LNCaP clone FGC (cell line): ENCODE data around the gene EIF3B.
"Not testable (repeated sequence)": the region's sequence is repeated elsewhere in the genome, so short reads cannot be mapped to it uniquely, and the experiment has no call there.

Experiments used
- DNase-seq: peaks from one replicate; pipeline ENCODE4 v3.0.0-alpha.2; 2011; ENCODE audit warnings: low read depth
- H3K4me3 ChIP-seq: 2 replicates; pipeline ENCODE4 v1.5.1; 2011; ENCODE audit warnings: mild to moderate bottlenecking, low read depth, low read length, control low read depth
- TF ChIP-seq, protein P1 (sequence below): IDR thresholded peaks from 2 replicates; pipeline ENCODE4 v1.5.1; 2012; ENCODE audit warnings: mild to moderate bottlenecking; ENCODE audit not compliant: control insufficient read depth, insufficient read depth; ENCODE audit errors: extremely low read depth

The EIF3B gene

DNA sequence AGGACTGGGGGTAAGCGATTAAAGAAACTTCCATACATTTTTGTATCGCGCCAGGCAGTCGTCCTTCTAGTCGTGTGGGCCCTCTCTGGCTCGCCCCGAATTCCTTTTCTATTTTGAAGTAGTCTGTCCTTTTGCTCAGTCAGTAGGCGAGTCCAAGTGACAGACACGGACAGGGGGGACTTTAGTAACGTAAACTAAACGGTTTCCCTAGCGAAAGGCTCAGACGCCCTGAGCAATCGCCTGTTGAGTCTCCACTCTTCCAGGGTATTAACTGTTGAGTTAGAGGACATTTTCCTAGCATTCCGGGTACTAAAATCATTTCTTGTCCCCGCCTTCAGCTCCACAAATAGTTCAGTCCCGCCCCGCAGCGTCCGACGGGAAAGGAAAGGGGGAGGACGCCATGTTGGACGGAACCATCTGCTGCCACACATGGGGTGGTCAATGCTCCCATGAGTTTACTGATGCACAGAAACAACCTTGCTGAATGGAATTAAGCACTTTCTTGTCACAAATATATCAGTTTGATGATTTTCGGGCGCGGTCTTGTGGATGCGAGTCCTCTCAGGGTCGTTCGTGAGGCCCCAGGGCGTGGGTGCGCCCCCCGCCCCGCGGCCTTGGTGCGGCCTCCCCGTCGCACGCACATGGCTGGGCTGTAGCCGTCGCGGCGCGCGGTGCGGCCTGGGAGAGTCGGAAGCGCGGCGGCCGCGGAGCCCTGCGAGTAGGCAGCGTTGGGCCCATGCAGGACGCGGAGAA, at the start of gene EIF3B:
Gene EIF3B (plus strand): TSS at position 642 of the 753 bp plus-strand sequence. CDS start 95 bp downstream, at position 737.
- H3K4me3 ChIP-seq = peak within 1 kb of the TSS; percentile 77
- peak; percentile 87 for DNase-seq
- TF ChIP-seq, protein P1, sequence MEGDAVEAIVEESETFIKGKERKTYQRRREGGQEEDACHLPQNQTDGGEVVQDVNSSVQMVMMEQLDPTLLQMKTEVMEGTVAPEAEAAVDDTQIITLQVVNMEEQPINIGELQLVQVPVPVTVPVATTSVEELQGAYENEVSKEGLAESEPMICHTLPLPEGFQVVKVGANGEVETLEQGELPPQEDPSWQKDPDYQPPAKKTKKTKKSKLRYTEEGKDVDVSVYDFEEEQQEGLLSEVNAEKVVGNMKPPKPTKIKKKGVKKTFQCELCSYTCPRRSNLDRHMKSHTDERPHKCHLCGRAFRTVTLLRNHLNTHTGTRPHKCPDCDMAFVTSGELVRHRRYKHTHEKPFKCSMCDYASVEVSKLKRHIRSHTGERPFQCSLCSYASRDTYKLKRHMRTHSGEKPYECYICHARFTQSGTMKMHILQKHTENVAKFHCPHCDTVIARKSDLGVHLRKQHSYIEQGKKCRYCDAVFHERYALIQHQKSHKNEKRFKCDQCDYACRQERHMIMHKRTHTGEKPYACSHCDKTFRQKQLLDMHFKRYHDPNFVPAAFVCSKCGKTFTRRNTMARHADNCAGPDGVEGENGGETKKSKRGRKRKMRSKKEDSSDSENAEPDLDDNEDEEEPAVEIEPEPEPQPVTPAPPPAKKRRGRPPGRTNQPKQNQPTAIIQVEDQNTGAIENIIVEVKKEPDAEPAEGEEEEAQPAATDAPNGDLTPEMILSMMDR = no peak

DNA sequence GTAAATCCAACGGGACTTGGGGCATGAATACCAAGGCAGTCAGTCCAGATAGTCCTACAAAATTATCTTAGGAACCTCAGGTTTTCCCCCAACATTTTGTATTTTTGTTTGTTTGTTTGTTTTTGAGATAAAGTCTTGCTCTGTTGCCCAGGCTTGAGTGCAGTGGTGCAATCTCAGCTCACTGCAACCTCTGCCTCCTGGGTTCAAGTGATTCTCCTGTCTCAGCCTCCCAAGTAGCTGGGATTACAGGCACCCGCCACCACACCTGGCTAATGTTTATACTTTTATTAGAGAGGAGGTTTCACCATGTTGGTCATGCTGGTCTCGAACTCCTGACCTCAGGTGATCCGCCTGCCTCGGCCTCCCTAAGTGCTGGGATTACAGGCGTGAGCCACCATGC, 49.4 kb upstream of the EIF3B start:
- not testable (repeated sequence) for H3K4me3 ChIP-seq, DNase-seq

DNA sequence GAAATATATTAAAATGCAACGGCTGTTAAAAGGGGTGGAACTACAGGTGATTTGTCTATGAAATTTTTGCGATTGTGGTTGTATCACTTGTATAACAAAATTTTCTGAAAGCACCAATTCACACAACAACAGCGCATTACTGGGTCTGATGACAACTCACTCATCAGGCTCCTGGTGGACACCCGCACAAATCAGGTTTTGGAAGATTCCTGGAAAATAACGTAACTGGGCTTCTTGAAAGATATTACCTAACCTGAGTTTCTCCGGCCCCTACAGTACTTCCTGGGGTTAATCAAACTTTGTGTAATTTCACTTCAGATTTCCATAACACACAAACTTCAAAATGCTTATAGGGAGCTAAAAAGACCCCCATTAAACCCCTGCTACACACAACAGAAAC, 47.9 kb upstream of the EIF3B start:
- H3K4me3 ChIP-seq = no peak overlapping the region

DNA sequence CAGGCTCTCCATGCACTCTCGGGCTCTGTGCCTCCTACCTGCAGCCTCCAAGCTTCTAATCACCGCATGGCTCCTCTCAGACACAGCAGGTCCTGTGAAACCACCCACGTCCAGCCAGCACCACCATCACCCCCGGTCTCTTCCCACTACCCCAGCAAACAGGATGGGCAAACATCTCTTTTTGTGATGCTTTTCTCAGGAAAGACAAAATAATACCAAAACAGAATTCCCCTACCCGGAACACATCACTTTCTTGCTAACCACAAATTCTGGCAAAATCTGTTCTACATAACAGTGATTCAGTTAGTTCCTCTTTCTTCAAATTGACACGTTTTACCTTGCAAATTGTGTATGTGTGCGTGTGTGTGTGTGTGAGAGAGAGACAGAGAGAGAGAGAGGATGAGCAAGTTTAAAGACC, 46.9 kb upstream of the EIF3B start:
- TF ChIP-seq, protein P1 = no peak
- H3K4me3 ChIP-seq = no peak overlapping the region
- no peak for DNase-seq

More for the DNA sequence above, 47.9 kb upstream of the EIF3B start:
- DNase-seq = no peak
- TF ChIP-seq, protein P1 = no peak

DNA sequence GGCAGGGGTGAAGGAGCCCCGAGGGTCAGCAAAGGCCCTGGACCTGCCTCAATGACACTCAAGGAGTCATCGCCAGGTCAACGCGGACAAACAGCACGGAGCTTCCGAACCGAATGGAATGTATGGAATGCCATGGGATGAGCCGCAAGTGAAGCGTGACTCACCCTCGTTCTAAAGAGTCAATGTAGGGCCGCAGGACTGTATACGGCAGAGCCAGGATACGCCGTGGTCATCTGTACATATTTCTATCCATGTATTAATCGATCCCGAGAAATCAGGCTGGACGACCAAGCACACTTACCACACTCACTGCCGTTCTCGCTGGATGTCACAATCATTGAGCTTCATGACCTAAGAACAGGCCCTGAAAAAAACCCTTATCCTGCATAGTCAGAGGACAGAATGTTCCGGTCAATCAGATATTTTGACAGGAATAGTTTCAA, 44.7 kb upstream of the EIF3B start:
- TF ChIP-seq, protein P1 = no peak
- H3K4me3 ChIP-seq = no peak overlapping the region
- no peak for DNase-seq

DNA sequence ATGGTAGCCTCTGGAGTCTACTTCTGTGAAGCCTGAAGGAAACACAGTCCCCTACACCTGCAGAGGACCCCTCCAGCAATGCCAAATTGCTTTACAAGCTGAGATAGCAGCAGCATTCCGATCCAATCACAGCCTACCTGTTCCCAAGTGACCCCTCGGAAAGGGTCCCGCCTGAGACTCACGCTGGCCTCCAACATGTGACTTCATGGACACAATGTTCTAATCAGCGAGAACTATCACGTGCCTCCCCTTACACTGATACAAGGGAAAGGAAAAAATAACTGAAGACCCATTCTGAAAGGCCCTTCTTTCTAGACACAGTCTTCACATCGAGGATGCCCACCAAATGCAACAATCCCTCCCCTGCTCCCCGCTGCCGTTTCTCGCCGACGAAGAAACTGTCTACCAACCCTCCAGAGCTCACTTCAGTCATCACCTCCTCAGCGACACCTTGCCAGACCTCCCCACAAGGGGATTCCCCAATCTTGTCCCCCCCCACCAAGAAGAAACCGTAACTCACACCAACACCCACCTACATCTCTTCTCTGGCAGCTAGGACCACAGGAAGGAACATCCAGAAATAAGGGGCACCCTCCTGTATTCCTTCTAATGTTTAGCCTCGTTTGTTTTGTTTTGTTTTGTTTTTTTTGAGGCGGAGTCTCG, 42.2 kb upstream of the EIF3B start:
- no peak for DNase-seq
- H3K4me3 ChIP-seq = no peak overlapping the region
- TF ChIP-seq, protein P1 = no peak

DNA sequence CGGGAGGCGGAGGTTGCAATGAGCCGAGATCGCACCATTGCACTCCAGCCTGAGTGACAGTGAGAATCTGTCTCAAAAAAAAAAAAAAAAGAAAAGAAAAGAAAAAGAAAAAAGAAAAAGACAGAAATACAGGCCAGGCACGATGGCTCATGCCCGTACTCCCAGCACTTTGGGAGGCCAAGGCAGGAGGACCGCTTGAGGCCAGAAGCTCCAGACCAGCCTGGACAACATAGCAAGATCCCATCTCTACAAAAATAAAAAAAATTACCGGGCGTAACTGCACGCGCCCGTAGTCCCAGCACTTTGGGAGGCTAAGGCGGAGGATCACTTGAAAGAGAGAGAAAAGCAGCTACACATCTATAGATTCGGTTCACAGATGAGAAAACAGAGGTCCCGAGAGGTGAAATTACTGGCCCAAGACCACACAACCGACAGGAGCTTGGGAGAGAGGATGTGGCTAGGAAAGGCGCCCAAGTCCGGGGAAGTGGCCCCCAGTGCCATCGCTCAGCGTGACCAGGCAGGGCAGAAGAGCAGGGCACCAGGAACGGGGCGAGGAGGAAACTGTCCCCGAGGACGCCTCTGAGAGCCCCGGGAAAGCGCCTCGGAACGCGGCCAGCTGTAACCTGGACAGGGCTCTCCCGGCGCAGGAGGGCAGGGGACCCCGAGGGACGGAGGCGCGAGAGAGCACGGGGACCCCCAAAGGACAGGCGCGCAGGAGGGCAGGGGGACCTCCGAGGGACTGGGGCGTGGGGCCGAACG, 41.0 kb upstream of the EIF3B start:
- DNase-seq = no peak
- TF ChIP-seq, protein P1 = no peak
- H3K4me3 ChIP-seq = peak overlapping the region; percentile 86
